ENCODE measurements around the gene TBC1D22B. TPM values are rescaled to one million over a fixed set of nuclear protein-coding genes. Genes with fewer than 3 reads are reported as not detected.

Gene TBC1D22B
- total RNA-seq, 4 donors from 2014 or later: 8.0 to 9.5 (median 8.5) TPM

DNA sequence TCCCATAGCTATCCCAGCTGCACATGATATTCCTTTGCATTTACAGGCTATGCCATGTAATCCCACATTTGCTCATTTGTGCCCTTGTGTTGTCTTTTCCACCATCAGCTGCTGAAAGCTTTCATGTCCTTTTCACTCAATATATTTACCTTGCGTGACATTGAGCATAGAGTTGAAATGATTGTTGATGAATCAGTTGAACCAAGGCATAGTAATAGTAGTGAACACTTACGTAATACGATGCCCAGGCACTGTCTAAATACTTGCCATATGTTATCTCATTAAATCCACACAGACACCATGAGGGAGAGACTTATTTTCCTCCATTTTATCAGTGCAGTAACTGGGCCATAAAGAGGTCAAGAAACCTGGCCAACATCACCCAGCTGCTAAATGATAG, 109.3 kb downstream of the TBC1D22B start:
- no peak for ATAC-seq (ENCODE audit: low FRiP score)
- DNase-seq (ENCODE audit: low spot score): no peak
- TF ChIP-seq, protein P1, sequence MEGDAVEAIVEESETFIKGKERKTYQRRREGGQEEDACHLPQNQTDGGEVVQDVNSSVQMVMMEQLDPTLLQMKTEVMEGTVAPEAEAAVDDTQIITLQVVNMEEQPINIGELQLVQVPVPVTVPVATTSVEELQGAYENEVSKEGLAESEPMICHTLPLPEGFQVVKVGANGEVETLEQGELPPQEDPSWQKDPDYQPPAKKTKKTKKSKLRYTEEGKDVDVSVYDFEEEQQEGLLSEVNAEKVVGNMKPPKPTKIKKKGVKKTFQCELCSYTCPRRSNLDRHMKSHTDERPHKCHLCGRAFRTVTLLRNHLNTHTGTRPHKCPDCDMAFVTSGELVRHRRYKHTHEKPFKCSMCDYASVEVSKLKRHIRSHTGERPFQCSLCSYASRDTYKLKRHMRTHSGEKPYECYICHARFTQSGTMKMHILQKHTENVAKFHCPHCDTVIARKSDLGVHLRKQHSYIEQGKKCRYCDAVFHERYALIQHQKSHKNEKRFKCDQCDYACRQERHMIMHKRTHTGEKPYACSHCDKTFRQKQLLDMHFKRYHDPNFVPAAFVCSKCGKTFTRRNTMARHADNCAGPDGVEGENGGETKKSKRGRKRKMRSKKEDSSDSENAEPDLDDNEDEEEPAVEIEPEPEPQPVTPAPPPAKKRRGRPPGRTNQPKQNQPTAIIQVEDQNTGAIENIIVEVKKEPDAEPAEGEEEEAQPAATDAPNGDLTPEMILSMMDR (IDR thresholded peaks at IDR 0.05): no peak

DNA sequence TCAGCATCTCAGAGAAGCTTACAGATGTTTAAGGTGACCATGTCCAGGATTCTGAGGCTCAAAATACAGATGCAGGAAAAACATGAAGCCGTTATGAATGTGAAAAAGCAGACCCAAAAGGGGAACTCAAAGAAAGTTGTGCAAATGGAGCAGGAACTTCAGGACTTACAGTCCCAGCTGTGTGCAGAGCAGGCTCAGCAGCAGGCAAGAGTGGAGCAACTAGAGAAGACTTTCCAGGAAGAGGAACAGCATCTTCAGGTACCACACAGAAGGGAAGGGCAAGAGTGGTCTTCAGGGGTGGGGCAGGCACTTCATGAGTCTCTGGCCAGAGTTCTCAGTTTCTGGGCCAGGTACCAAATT, 111.4 kb downstream of the TBC1D22B start:
- no peak for DNase-seq (ENCODE audit: low spot score)
- TF ChIP-seq, protein P1 (IDR thresholded peaks at IDR 0.05): no peak
- ATAC-seq (ENCODE audit: low FRiP score): no peak

DNA sequence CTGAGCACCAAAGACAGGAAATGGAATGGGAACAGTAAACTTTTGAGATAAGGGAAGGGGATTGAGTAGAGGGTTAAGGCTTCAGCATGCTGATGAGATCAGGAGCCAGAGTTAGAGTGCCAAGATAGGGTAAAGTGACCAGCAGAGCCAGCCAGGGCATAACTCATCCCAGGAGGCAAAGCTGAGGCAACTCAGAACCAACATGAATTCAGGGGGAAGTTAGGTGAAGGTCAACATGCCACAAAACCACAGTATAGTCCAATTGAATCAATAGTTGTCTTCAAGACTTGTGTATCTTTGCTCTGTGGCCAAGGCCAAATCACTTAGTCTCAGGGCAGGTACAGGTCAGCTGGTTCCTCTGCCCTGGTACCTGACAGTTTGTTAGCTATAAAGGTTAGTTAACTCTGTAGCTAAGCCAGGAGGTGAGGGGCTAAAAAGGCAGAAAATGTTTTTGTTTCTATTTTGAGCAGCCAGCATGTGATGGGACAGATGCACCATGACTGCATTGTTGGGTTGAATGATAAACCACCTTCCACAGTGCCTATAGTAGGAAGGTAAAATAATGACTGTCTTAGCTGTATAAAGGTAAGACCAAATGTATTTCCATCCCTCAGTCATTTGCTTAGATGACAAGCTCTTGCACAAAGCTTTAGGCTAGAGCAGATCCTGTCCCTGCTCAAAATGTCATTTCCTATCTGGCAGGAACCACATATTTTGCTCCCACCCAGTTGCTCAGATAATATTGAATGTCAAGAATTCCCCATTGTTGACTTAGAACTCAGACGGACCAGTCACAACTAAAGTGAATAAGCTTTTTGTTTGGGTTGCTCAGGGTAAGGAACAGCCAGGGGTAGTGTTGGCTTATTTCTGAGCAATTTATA, 112.0 kb downstream of the TBC1D22B start:
- DNase-seq (ENCODE audit: low spot score) (no peak), ATAC-seq (ENCODE audit: low FRiP score) (no peak)
- TF ChIP-seq, protein P1 (IDR thresholded peaks at IDR 0.05): no peak

DNA sequence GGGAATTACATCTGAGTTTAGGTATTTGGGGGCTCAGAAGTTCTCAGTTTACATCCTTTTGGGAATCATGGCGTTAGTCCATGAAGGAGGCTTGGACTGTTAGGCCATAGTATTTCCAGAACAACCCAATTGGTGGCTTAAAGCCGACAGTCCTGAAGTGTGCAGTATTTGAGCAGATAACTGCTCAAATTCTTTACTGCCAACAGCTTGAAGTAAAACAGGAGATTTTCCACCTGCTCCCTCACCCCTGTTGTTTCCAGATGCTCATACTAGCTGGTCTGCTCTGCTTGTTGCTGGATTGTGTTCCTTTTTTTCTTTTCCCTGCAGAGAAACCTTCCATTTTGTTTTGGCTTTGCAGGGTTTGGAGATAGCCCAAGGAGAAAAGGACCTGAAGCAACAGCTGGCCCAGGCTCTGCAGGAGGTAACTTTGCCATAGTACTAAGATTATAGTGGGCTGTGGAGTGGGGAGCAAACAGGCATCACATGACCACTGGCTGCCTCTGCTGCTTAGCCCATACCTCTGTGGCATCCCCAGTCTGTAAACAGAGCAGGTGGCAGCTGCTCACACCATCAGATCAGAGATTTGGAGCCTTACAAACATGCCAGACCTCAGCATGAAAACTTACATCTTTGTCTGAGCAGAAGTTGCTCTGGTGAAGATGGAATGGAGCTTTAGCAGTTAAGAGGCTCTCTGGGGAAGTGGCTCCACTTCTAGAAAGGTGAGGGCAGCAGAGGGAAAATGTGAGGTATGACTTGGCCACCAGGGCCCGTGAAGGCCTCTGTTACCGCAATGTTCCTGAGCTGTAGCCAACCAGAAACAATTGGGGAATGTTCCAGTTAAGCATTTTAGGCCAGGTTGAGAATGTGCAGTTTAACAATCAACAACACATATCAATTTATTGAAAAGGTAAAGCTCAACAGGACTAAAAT, 113.8 kb downstream of the TBC1D22B start:
- TF ChIP-seq, protein P1 (IDR thresholded peaks at IDR 0.05): no peak
- ATAC-seq (ENCODE audit: low FRiP score) (no peak), DNase-seq (ENCODE audit: low spot score) (no peak)

DNA sequence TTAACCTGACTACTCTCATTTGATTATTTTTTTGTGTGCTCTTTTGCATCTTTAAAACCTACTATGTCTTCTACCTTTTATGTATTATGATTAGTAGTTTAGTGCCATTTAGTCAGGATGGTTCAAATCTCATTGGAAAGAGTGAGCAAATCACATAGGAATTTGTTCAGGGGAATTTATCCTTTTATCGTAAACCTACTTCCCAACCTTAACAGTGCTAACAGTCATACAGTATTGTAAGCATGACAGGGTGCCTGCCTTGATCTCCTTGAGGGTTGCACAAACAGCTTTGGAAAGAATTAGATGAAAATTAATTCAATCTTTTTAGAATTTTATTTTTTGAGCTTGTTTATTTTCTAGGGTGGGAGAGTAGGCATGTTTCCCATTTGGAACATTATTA, 114.5 kb downstream of the TBC1D22B start:
- DNase-seq (ENCODE audit: low spot score): no peak
- TF ChIP-seq, protein P1 (IDR thresholded peaks at IDR 0.05): no peak
- ATAC-seq (ENCODE audit: low FRiP score): no peak

DNA sequence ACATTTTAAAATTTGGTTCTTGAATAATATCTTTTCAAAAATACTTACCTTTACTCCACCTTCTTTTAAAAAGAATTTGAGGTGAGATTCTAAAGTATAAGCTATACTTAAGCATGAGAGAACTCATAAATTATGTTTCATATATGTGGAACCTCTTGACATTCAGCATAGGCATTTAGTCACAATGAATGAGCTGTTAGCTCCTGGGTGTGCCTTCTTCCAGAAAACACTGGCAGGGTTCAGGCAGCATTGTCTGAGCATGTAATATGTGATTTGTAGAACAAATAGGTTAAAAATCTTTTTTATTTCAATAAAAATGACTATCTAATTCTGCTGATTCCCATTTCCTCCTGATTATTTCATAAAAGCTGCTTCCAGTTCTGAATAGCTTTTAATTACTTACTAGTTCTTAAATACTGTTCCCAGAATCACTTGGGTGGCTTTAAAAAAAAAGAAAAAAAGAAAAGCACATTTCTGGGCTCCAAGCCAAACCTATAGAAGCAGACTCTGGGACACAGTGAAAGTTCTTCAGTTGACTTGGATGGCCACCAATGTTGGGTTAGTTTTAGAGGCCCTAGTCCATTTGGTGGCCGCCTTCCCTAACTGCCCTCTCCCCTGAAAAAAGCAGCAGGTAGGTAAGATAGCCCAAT, 116.4 kb downstream of the TBC1D22B start:
- DNase-seq (ENCODE audit: low spot score): no peak
- ATAC-seq (ENCODE audit: low FRiP score): no peak
- TF ChIP-seq, protein P1 (IDR thresholded peaks at IDR 0.05): no peak
